GM19468 (cell line): ENCODE measurements around the gene PATE3.

Source experiments
- ATAC-seq: cut with Tn5 transposase; IDR thresholded peaks from one replicate; pipeline ENCODE4 v1.9.1; 2021; ENCODE audit warnings: mild to moderate bottlenecking, moderate library complexity, moderate number of reproducible peaks; ENCODE audit not compliant: unreplicated experiment; ENCODE audit errors: extremely low read depth

Gene PATE3

GRCh38 chr11:125835748-125836147, 47.8 kb downstream of the PATE3 start:
- no peak for ATAC-seq
